Gastroesophageal sphincter (tissue), 4 donors: ENCODE data around the gene ARMC3. TPM values are rescaled to one million over a fixed set of nuclear protein-coding genes. Genes with fewer than 3 reads are reported as not detected.
A peak's percentile ranks its signal among the peaks of the same experiment; 100 is the strongest.
"Not testable (repeated sequence)": the region's sequence is repeated elsewhere in the genome, so short reads cannot be mapped to it uniquely, and the experiment has no call there.

ENCODE experiments used
- ATAC-seq: fragments of 150-250 bp; one replicate; pipeline ENCODE4 v1.9.1; 2016; ENCODE audit warnings: mild to moderate bottlenecking, moderate library complexity
- H3K27ac ChIP-seq, 4 donors: fragments of 200-600 bp; sonication (generic) in 3 of 4; 1 replicate in 3 of 4; 2 replicates in 1 of 4; pipeline ENCODE4 v1.5.1; 2016 to 2019
- H3K27me3 ChIP-seq: fragments of 200-600 bp; sonication (generic); one replicate; pipeline ENCODE4 v1.5.1; 2019
- H3K36me3 ChIP-seq, 2 donors: fragments of 200-600 bp; sonication (generic); one replicate each; pipeline ENCODE4 v1.5.1; 2019; ENCODE audit warnings: control low read depth in 1 of 2
- H3K4me1 ChIP-seq, 3 donors: fragments of 200-600 bp; sonication (generic); 1 replicate in 2 of 3; 2 replicates in 1 of 3; pipeline ENCODE4 v1.5.1; 2016 to 2019; ENCODE audit warnings: control low read depth in 2 of 3
- H3K4me3 ChIP-seq, 2 donors: fragments of 200-600 bp; sonication (generic); one replicate each; pipeline ENCODE4 v1.5.1; 2019; ENCODE audit warnings: mild to moderate bottlenecking in 1 of 2, moderate library complexity in 1 of 2
- H3K9me3 ChIP-seq, 3 donors: fragments of 200-600 bp; sonication (generic); one replicate each; pipeline ENCODE4 v1.5.1; 2017 to 2019; ENCODE audit warnings: control low read depth in 2 of 3
- CTCF ChIP-seq, 4 experiments: fragments of 200-600 bp in 2 of 4; fragments of 450-650 bp in 2 of 4; sonication (generic) in 1 of 4; IDR thresholded peaks; one replicate each; pipeline ENCODE4 v1.5.1; 2017 to 2019; ENCODE audit warnings: antibody characterized with exemption in 4 of 4, mild to moderate bottlenecking in 2 of 4, moderate library complexity in 2 of 4
- EP300 ChIP-seq: sonication (generic); formaldehyde crosslinking; IDR thresholded peaks from one replicate; pipeline ENCODE4 v1.6.1; 2017; ENCODE audit warnings: antibody characterized with exemption, mild to moderate bottlenecking
- POLR2A ChIP-seq, 2 donors: fragments of 450-650 bp; IDR thresholded peaks; one replicate each; pipeline ENCODE4 v1.6.1; 2017; ENCODE audit warnings: antibody characterized with exemption in 2 of 2, mild to moderate bottlenecking in 2 of 2, moderate library complexity in 1 of 2
- POLR2AphosphoS5 ChIP-seq: sonication (generic); formaldehyde crosslinking; IDR thresholded peaks from one replicate; pipeline ENCODE4 v1.6.1; 2017; ENCODE audit warnings: antibody characterized with exemption
- WGBS, 2 donors: methylation state at CpG; one replicate each; pipeline ENCODE4 v1.1.5; 2018; ENCODE audit warnings: low coverage in 1 of 2; 5-methylcytosine and 5-hydroxymethylcytosine counted together
- total RNA-seq, 4 donors: library from RNA; depleted of rRNA; stranded (reverse); fragments of >200 nt; gene quantifications; one replicate each; pipeline ENCODE4 v1.1.0, GENCODE V29; 2016

ARMC3 gene
- total RNA-seq, 4 donors from 2014 or later = not detected

GRCh38 chr10:23065181-23065948 is 137.5 kb downstream of the ARMC3 start:
- TF ChIP-seq CTCF (IDR thresholded peaks at IDR 0.05) = no peak
- no peak for TF ChIP-seq EP300
- TF ChIP-seq POLR2A (IDR thresholded peaks at IDR 0.05) = no peak
- peak; percentile 53 for TF ChIP-seq POLR2AphosphoS5
- Histone ChIP-seq H3K27me3 (no peaks in the 10 kb centered on the region), H3K9me3 (no peaks in the 10 kb centered on the region), H3K27ac (peak overlapping the region in 1 of 4 donors; percentile 6), H3K4me3 (no peak overlapping the region), H3K4me1 (peaks cover 0 to 37% (median 2%) of the 10 kb centered on the region in 3 donors), H3K36me3 (no peaks in the 10 kb centered on the region)
- WGBS, 2 donors = 14 to 47% methylated on average over 4 of the region's 11 CpGs
- ATAC-seq = peak; percentile 81

GRCh38 chr10:23067337-23067736 is 139.5 kb downstream of the ARMC3 start:
- Histone ChIP-seq H3K4me1 (peaks cover 0 to 37% (median 2%) of the 10 kb centered on the region in 3 donors), H3K27ac (no peak overlapping the region), H3K36me3 (no peaks in the 10 kb centered on the region), H3K4me3 (no peak overlapping the region), H3K27me3 (no peaks in the 10 kb centered on the region), H3K9me3 (no peaks in the 10 kb centered on the region)
- no peak for TF ChIP-seq EP300
- TF ChIP-seq CTCF (IDR thresholded peaks at IDR 0.05) = no peak
- no peak for TF ChIP-seq POLR2A (IDR thresholded peaks at IDR 0.05)
- TF ChIP-seq POLR2AphosphoS5 = no peak
- no peak for ATAC-seq
- 91% methylated on average over 12 of the region's 12 CpGs; no CpG with 5 or more reads in 1 of the 2 donors for WGBS, 2 donors

- H3K4me3 ChIP-seq = no peak overlapping the region
- TF ChIP-seq CTCF (IDR thresholded peaks at IDR 0.05) = peak; percentile 31 to 79 (median 68)
- no peak for TF ChIP-seq EP300
- TF ChIP-seq POLR2AphosphoS5 = no peak
- no peak for TF ChIP-seq POLR2A (IDR thresholded peaks at IDR 0.05)
- H3K9me3 ChIP-seq = no peaks in the 10 kb centered on the region
- H3K4me1 ChIP-seq = peaks cover 0 to 33% (median 2%) of the 10 kb centered on the region in 3 donors
- no peaks in the 10 kb centered on the region for H3K27me3 ChIP-seq
- peak; percentile 76 for ATAC-seq
- 54 to 87% methylated on average over 9 to 13 of the region's 16 CpGs for WGBS, 2 donors
- no peak overlapping the region for H3K27ac ChIP-seq
- H3K36me3 ChIP-seq = no peaks in the 10 kb centered on the region
Measured at GRCh38 chr10:23067939-23068775, 140.3 kb downstream of the ARMC3 start.

GRCh38 chr10:23069019-23069815 is 141.4 kb downstream of the ARMC3 start:
- 43 to 53% methylated on average over 8 to 10 of the region's 10 CpGs for WGBS, 2 donors
- no peaks in the 10 kb centered on the region for H3K9me3 ChIP-seq
- no peaks in the 10 kb centered on the region for H3K27me3 ChIP-seq
- TF ChIP-seq POLR2AphosphoS5 (peak; percentile 53), CTCF (IDR thresholded peaks at IDR 0.05) (no peak)
- no peaks in the 10 kb centered on the region for H3K36me3 ChIP-seq
- peaks cover 0 to 28% (median 2%) of the 10 kb centered on the region in 3 donors for H3K4me1 ChIP-seq
- ATAC-seq = no peak
- H3K4me3 ChIP-seq = no peak overlapping the region
- no peak overlapping the region for H3K27ac ChIP-seq

GRCh38 chr10:23070092-23070912 is 142.4 kb downstream of the ARMC3 start:
- 90 to 96% methylated on average over 2 to 4 of the region's 12 CpGs for WGBS, 2 donors
- not testable (repeated sequence) for ATAC-seq, H3K9me3 ChIP-seq, H3K4me3 ChIP-seq, H3K27me3 ChIP-seq, H3K36me3 ChIP-seq, H3K27ac ChIP-seq
- peaks cover 0 to 22% (median 2%) of the 10 kb centered on the region in 3 donors for H3K4me1 ChIP-seq
